ENCODE results near the gene STAT5B. TPM values are rescaled to one million over a fixed set of nuclear protein-coding genes. Genes with fewer than 3 reads are reported as not detected.
"Not testable (repeated sequence)": the region's sequence is repeated elsewhere in the genome, so short reads cannot be mapped to it uniquely, and the experiment has no call there.

STAT5B gene
- polyA plus RNA-seq, 3 donors, result 28.5 to 103 (median 47.9) TPM

GRCh38 chr17:42321555-42321954 is 45.4 kb upstream of the STAT5B start:
- H3K79me2 ChIP-seq (ENCODE audit: insufficient read depth, low read length), result no peaks in the 10 kb centered on the region
- H3K9me3 ChIP-seq (replicated peaks in 1 of 2; ENCODE audit: control insufficient read depth in 1 of 2, insufficient read depth in 1 of 2, low read length in 2 of 2), result no peaks in the 10 kb centered on the region
- H3K4me3 Mint-ChIP-seq, result no peak overlapping the region
- no peaks in the 10 kb centered on the region for H3K9me3 Mint-ChIP-seq
- peaks cover 75% of the 10 kb centered on the region for H4K20me1 ChIP-seq (ENCODE audit: insufficient read depth, low read length)
- intact Hi-C loops (cut with micrococcal nuclease), result loop anchor here (5.0 kb wide), 1 partner anchor 196 kb away; no protein-coding TSS in a partner anchor
- peaks cover 78 to 94% of the 10 kb centered on the region in 2 donors for H3K36me3 ChIP-seq (replicated peaks in 1 of 2; ENCODE audit: control insufficient read depth in 1 of 2, insufficient read depth in 2 of 2, low read length in 2 of 2)
- no peak overlapping the region for H3K27ac ChIP-seq (ENCODE audit: low read depth in 1 of 2, low read length in 2 of 2)
- H3K9ac ChIP-seq (ENCODE audit: insufficient read depth, low read length, poor library complexity, severe bottlenecking), result no peak overlapping the region
- no peak overlapping the region for H3K4me2 ChIP-seq (replicated peaks; ENCODE audit: extremely low read depth, low read length, poor library complexity, severe bottlenecking)
- WGBS (ENCODE audit: insufficient coverage), result 57% methylated on average over 2 of the region's 4 CpGs
- peaks cover 3 to 6% of the 10 kb centered on the region in 2 donors for H3K4me1 ChIP-seq (ENCODE audit: control insufficient read depth in 1 of 2, insufficient read depth in 2 of 2, low read length in 2 of 2)
- H3K27me3 ChIP-seq (ENCODE audit: control insufficient read depth in 2 of 2, insufficient read depth in 2 of 2, low read length in 2 of 2), result no peaks in the 10 kb centered on the region
- H3K27ac Mint-ChIP-seq, result no peak overlapping the region
- TF ChIP-seq, protein P1, sequence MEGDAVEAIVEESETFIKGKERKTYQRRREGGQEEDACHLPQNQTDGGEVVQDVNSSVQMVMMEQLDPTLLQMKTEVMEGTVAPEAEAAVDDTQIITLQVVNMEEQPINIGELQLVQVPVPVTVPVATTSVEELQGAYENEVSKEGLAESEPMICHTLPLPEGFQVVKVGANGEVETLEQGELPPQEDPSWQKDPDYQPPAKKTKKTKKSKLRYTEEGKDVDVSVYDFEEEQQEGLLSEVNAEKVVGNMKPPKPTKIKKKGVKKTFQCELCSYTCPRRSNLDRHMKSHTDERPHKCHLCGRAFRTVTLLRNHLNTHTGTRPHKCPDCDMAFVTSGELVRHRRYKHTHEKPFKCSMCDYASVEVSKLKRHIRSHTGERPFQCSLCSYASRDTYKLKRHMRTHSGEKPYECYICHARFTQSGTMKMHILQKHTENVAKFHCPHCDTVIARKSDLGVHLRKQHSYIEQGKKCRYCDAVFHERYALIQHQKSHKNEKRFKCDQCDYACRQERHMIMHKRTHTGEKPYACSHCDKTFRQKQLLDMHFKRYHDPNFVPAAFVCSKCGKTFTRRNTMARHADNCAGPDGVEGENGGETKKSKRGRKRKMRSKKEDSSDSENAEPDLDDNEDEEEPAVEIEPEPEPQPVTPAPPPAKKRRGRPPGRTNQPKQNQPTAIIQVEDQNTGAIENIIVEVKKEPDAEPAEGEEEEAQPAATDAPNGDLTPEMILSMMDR (IDR thresholded peaks at IDR 0.05), result no peak
- peaks cover 0 to 2% (median 0%) of the 10 kb centered on the region in 3 donors for H3K27me3 Mint-ChIP-seq (ENCODE audit: low read depth in 3 of 3)
- DNase-seq, result no peak
- no peak overlapping the region for H3K4me3 ChIP-seq (replicated peaks in 1 of 3; ENCODE audit: low read depth in 2 of 3, low read length in 3 of 3)
- H2AFZ ChIP-seq (ENCODE audit: insufficient read depth, low read depth, low read length, poor library complexity, severe bottlenecking), result no peak overlapping the region
- peaks cover 21% of the 10 kb centered on the region for H3K4me1 Mint-ChIP-seq
- peaks cover 79 to 98% of the 10 kb centered on the region in 2 donors for H3K36me3 Mint-ChIP-seq

DNA sequence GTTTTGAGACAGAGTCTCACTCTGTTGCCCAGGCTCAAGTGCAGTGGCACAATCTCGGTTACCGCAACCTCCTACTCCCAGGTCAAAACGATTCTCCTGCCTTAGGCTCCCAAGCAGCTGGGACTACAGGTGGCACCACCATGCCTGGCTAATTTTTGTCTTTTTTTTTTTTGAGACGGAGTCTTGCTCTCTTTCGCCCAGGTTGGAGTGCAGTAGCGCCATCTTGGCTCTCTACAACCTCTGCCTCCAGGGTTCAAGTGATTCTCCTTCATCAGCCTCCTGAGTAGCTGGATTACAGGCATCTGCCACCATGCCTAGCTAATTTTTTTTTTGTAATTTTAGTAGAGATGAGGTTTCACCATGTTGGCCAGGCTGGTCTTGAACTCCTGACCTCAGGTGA is 41.8 kb upstream of the STAT5B start:
- H3K79me2 ChIP-seq (ENCODE audit: insufficient read depth, low read length); H2AFZ ChIP-seq (ENCODE audit: insufficient read depth, low read depth, low read length, poor library complexity, severe bottlenecking); H3K4me3 Mint-ChIP-seq; intact Hi-C loops (cut with micrococcal nuclease); H3K4me3 ChIP-seq (replicated peaks in 1 of 3; ENCODE audit: low read depth in 2 of 3, low read length in 3 of 3); H3K9me3 Mint-ChIP-seq; H3K27me3 ChIP-seq (ENCODE audit: control insufficient read depth in 2 of 2, insufficient read depth in 2 of 2, low read length in 2 of 2); H3K27ac ChIP-seq (ENCODE audit: low read depth in 1 of 2, low read length in 2 of 2); H3K9ac ChIP-seq (ENCODE audit: insufficient read depth, low read length, poor library complexity, severe bottlenecking); H3K9me3 ChIP-seq (replicated peaks in 1 of 2; ENCODE audit: control insufficient read depth in 1 of 2, insufficient read depth in 1 of 2, low read length in 2 of 2); H3K4me2 ChIP-seq (replicated peaks; ENCODE audit: extremely low read depth, low read length, poor library complexity, severe bottlenecking); H3K27me3 Mint-ChIP-seq (ENCODE audit: low read depth in 3 of 3); DNase-seq: not testable (repeated sequence)
- peak overlapping the region in 1 of 7 donors; percentile 7 for H3K27ac Mint-ChIP-seq
- peaks cover 36% of the 10 kb centered on the region for H3K4me1 Mint-ChIP-seq
- Histone ChIP-seq H3K36me3 (replicated peaks in 1 of 2; ENCODE audit: control insufficient read depth in 1 of 2, insufficient read depth in 2 of 2, low read length in 2 of 2) (peaks cover 71 to 98% of the 10 kb centered on the region in 2 donors), H3K4me1 (ENCODE audit: control insufficient read depth in 1 of 2, insufficient read depth in 2 of 2, low read length in 2 of 2) (peaks cover 14 to 21% of the 10 kb centered on the region in 2 donors), H4K20me1 (ENCODE audit: insufficient read depth, low read length) (peaks cover 90% of the 10 kb centered on the region)
- peaks cover 68 to 98% of the 10 kb centered on the region in 2 donors for H3K36me3 Mint-ChIP-seq
- 94% methylated on average over 4 of the region's 6 CpGs for WGBS (ENCODE audit: insufficient coverage)
